Endothelial cell of umbilical vein (primary cell): ENCODE results near the gene ARHGEF39.

Source experiments
- CTCF ChIP-seq, 2 donors: IDR thresholded peaks; 1 replicate in 1 of 2; 2 replicates in 1 of 2; pipeline ENCODE4 v1.5.1; 2011; ENCODE audit warnings: low read length in 2 of 2, mild to moderate bottlenecking in 2 of 2, moderate library complexity in 2 of 2, control low read depth in 1 of 2, inconsistent platforms in 1 of 2, low read depth in 1 of 2; ENCODE audit not compliant: insufficient read depth in 1 of 2; ENCODE audit errors: extremely low read depth in 1 of 2
- EZH2 ChIP-seq: IDR thresholded peaks from 2 replicates; pipeline ENCODE4 v1.6.1; 2012; ENCODE audit warnings: borderline replicate concordance, low read depth, mild to moderate bottlenecking, moderate library complexity, low read length, inconsistent platforms; ENCODE audit not compliant: severe bottlenecking
- FOS ChIP-seq: IDR thresholded peaks from 2 replicates; pipeline ENCODE4 v1.6.1; 2011; ENCODE audit warnings: mild to moderate bottlenecking, low read length, moderate library complexity, borderline replicate concordance; ENCODE audit not compliant: insufficient read depth
- GATA2 ChIP-seq: IDR thresholded peaks from 2 replicates; pipeline ENCODE4 v1.7.0; 2011; ENCODE audit warnings: low read depth, mild to moderate bottlenecking, moderate library complexity, mixed read lengths, low read length; ENCODE audit not compliant: insufficient read length, insufficient read depth
- JUN ChIP-seq: IDR thresholded peaks from 2 replicates; pipeline ENCODE4 v1.6.1; 2011; ENCODE audit warnings: borderline replicate concordance, low read depth; ENCODE audit not compliant: insufficient read length, insufficient read depth
- MAX ChIP-seq: IDR thresholded peaks from 2 replicates; pipeline ENCODE4 v1.6.1; 2011; ENCODE audit not compliant: insufficient read depth, insufficient read length
- MYC ChIP-seq: IDR thresholded peaks from one replicate; pipeline ENCODE4 v1.6.1; 2011; ENCODE audit warnings: mild to moderate bottlenecking, low read depth, low read length
- POLR2A ChIP-seq: IDR thresholded peaks from 2 replicates; pipeline ENCODE4 v1.6.1; 2012; ENCODE audit warnings: low read depth, mild to moderate bottlenecking, control low read depth, low read length
- POLR2AphosphoS5 ChIP-seq: IDR thresholded peaks from 2 replicates; pipeline ENCODE4 v1.6.1; 2012; ENCODE audit warnings: low read depth, mild to moderate bottlenecking, control low read depth, low read length, moderate library complexity; ENCODE audit not compliant: insufficient read depth

GRCh38 chr9:35714123-35714522, 49.1 kb upstream of the ARHGEF39 start:
- TF ChIP-seq POLR2A (no peak), CTCF (IDR thresholded peaks at IDR 0.05; ENCODE audit: extremely low read depth in 1 of 2, insufficient read depth in 1 of 2, low read depth in 1 of 2, low read length in 2 of 2) (no peak), EZH2 (no peak), GATA2 (no peak), FOS (no peak), MAX (no peak), POLR2AphosphoS5 (no peak), MYC (no peak), JUN (no peak)
